Measurements from ENCODE around the gene NCAPH2.
"Not testable (repeated sequence)": the region's sequence is repeated elsewhere in the genome, so short reads cannot be mapped to it uniquely, and the experiment has no call there.

Gene NCAPH2

GRCh38 chr22:50519151-50519550, 11.1 kb downstream of the NCAPH2 start:
- no peak for DNase-seq (ENCODE audit: low spot score)

GRCh38 chr22:50520184-50520583, 12.2 kb downstream of the NCAPH2 start:
- not testable (repeated sequence) for DNase-seq (ENCODE audit: low spot score)

GRCh38 chr22:50520826-50521453, 12.9 kb downstream of the NCAPH2 start:
- DNase-seq (ENCODE audit: low spot score): no peak

- no peak for DNase-seq (ENCODE audit: low spot score)
These were observed 13.7 kb downstream of the NCAPH2 start for GRCh38 chr22:50521710-50522109.

- DNase-seq (ENCODE audit: low spot score): no peak
These were observed 14.3 kb downstream of the NCAPH2 start for GRCh38 chr22:50522208-50522805.

- no peak for DNase-seq (ENCODE audit: low spot score)
These were observed 14.9 kb downstream of the NCAPH2 start for GRCh38 chr22:50522806-50523438.

GRCh38 chr22:50523458-50523805, 15.4 kb downstream of the NCAPH2 start:
- no peak for DNase-seq (ENCODE audit: low spot score)

GRCh38 chr22:50523806-50524675, 16.0 kb downstream of the NCAPH2 start:
- no peak for DNase-seq (ENCODE audit: low spot score)

- peak; percentile 76 for DNase-seq (ENCODE audit: low spot score)
These were observed 16.7 kb downstream of the NCAPH2 start for GRCh38 chr22:50524676-50525103.

- peak; percentile 100 for DNase-seq (ENCODE audit: low spot score)
These were observed 17.3 kb downstream of the NCAPH2 start, which contains the start of gene SCO2 for GRCh38 chr22:50525104-50525857. Gene SCO2 (minus strand): TSS chr22:50525598. CDS start chr22:50524411, 1,187 bp downstream.

- no peak for DNase-seq (ENCODE audit: low spot score)
These were observed 17.8 kb downstream of the NCAPH2 start for GRCh38 chr22:50525858-50526107.

- DNase-seq (ENCODE audit: low spot score): peak; percentile 88
These were observed 18.2 kb downstream of the NCAPH2 start for GRCh38 chr22:50526108-50526833.

- DNase-seq (ENCODE audit: low spot score): peak; percentile 98
These were observed 19.1 kb downstream of the NCAPH2 start for GRCh38 chr22:50526834-50527801.

- DNase-seq (ENCODE audit: low spot score): no peak
These were observed 20.1 kb downstream of the NCAPH2 start for GRCh38 chr22:50527921-50528681.

GRCh38 chr22:50528682-50529415, 20.8 kb downstream of the NCAPH2 start:
- no peak for DNase-seq (ENCODE audit: low spot score)

GRCh38 chr22:50529416-50529896, 21.4 kb downstream of the NCAPH2 start:
- no peak for DNase-seq (ENCODE audit: low spot score)

GRCh38 chr22:50529897-50530579, 22.0 kb downstream of the NCAPH2 start, which contains the start of gene TYMP:
Gene TYMP (minus strand): TSS chr22:50530012. CDS start chr22:50529709, 303 bp downstream.
- DNase-seq (ENCODE audit: low spot score): no peak

GRCh38 chr22:50530580-50530876, 22.5 kb downstream of the NCAPH2 start:
- no peak for DNase-seq (ENCODE audit: low spot score)

Measured in HuH-7 (cell line).